Mucosa of gallbladder (tissue), 1 donor: Measurements from ENCODE around the gene PRC1. TPM values are rescaled to one million over a fixed set of nuclear protein-coding genes. Genes with fewer than 3 reads are reported as not detected.
"Not testable (repeated sequence)": the region's sequence is repeated elsewhere in the genome, so short reads cannot be mapped to it uniquely, and the experiment has no call there.

Experiments used
- DNase-seq: peaks from one replicate; pipeline ENCODE4 v3.0.0-alpha.2; 2020; ENCODE audit warnings: low spot score
- total RNA-seq: library from RNA; stranded (reverse); gene quantifications from one replicate; pipeline ENCODE4 v1.2.1, GENCODE V29; 2021
- donor health status: DM: no; HTN: no; CAD: no.

The PRC1 gene
- total RNA-seq = 6.6 TPM

- peak; percentile 98 for DNase-seq
These were observed at the start of gene PRC1 for GRCh38 chr15:90994417-90995311. TSS of gene PRC1 (minus strand) at chr15:90994535. CDS start at chr15:90994417, 118 bp downstream.

- no peak for DNase-seq
These were observed 49.0 kb upstream of the PRC1 start for GRCh38 chr15:91043202-91043874.

GRCh38 chr15:91040856-91041255 is 46.5 kb upstream of the PRC1 start:
- DNase-seq = no peak

- no peak for DNase-seq
These were observed 45.7 kb upstream of the PRC1 start for GRCh38 chr15:91039996-91040395.

GRCh38 chr15:91032919-91033803 is 38.8 kb upstream of the PRC1 start:
- DNase-seq = peak; percentile 81

GRCh38 chr15:91031796-91032195 is 37.5 kb upstream of the PRC1 start:
- DNase-seq = no peak

GRCh38 chr15:91027677-91028076 is 33.3 kb upstream of the PRC1 start:
- DNase-seq = no peak

GRCh38 chr15:91023720-91024119 is 29.4 kb upstream of the PRC1 start:
- DNase-seq = no peak

GRCh38 chr15:91022832-91023129 is 28.4 kb upstream of the PRC1 start:
- DNase-seq = no peak

- DNase-seq = peak; percentile 90
These were observed 27.9 kb upstream of the PRC1 start, which contains the start of gene VPS33B for GRCh38 chr15:91022075-91022831. TSS of gene VPS33B (minus strand) at chr15:91022594. CDS start at chr15:91022249, 345 bp downstream.

GRCh38 chr15:91021516-91022074 is 27.3 kb upstream of the PRC1 start:
- DNase-seq = no peak

- no peak for DNase-seq
These were observed 23.8 kb upstream of the PRC1 start for GRCh38 chr15:91018158-91018557.

- DNase-seq = no peak
These were observed 23.4 kb upstream of the PRC1 start for GRCh38 chr15:91017716-91018115.

GRCh38 chr15:91013701-91014100 is 19.4 kb upstream of the PRC1 start:
- DNase-seq = not testable (repeated sequence)

GRCh38 chr15:91007266-91007665 is 12.9 kb upstream of the PRC1 start:
- no peak for DNase-seq

- no peak for DNase-seq
These were observed 6.9 kb upstream of the PRC1 start for GRCh38 chr15:91001209-91001608.

GRCh38 chr15:90998737-90999136 is 4.4 kb upstream of the PRC1 start:
- no peak for DNase-seq

GRCh38 chr15:90994059-90994416 is 297 bp downstream of the PRC1 start:
- no peak for DNase-seq

- DNase-seq = no peak
These were observed 2.6 kb downstream of the PRC1 start for GRCh38 chr15:90991587-90992285.

GRCh38 chr15:90990446-90990845 is 3.9 kb downstream of the PRC1 start:
- DNase-seq = no peak
